ENCODE results near the gene AIFM3.

GRCh38 chr22:20940904-20941385 is 26.1 kb upstream of the AIFM3 start:
- TF ChIP-seq CTCF (IDR thresholded peaks at IDR 0.05) = no peak
- no peak for TF ChIP-seq EP300 (IDR thresholded peaks at IDR 0.05)
- no peak for TF ChIP-seq POLR2A (IDR thresholded peaks at IDR 0.05)
